Measurements from ENCODE around the gene DHCR24.

GRCh38 chr1:54815086-54815876 is 71.7 kb downstream of the DHCR24 start:
- no peak for TF ChIP-seq POLR2A (IDR thresholded peaks at IDR 0.05)
- TF ChIP-seq, protein P1, sequence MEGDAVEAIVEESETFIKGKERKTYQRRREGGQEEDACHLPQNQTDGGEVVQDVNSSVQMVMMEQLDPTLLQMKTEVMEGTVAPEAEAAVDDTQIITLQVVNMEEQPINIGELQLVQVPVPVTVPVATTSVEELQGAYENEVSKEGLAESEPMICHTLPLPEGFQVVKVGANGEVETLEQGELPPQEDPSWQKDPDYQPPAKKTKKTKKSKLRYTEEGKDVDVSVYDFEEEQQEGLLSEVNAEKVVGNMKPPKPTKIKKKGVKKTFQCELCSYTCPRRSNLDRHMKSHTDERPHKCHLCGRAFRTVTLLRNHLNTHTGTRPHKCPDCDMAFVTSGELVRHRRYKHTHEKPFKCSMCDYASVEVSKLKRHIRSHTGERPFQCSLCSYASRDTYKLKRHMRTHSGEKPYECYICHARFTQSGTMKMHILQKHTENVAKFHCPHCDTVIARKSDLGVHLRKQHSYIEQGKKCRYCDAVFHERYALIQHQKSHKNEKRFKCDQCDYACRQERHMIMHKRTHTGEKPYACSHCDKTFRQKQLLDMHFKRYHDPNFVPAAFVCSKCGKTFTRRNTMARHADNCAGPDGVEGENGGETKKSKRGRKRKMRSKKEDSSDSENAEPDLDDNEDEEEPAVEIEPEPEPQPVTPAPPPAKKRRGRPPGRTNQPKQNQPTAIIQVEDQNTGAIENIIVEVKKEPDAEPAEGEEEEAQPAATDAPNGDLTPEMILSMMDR (IDR thresholded peaks at IDR 0.05): no peak

All from body of pancreas (tissue), 4 donors.